K562 (cell line): Measurements from ENCODE around the gene FASN. TPM values are rescaled to one million over a fixed set of nuclear protein-coding genes. Genes with fewer than 3 reads are reported as not detected.

Source experiments
- ARID4B ChIP-seq: sonication (generic); formaldehyde crosslinking; IDR thresholded peaks from 2 replicates; pipeline ENCODE4 v1.8.0; 2022; ENCODE audit warnings: mild to moderate bottlenecking, missing genetic modification reagents
- EP400 ChIP-seq: fragments of 450-650 bp; IDR thresholded peaks from 2 replicates; pipeline ENCODE4 v1.6.1; 2017; ENCODE audit warnings: antibody characterized with exemption, mild to moderate bottlenecking, moderate library complexity
- MNT ChIP-seq, 2 experiments: fragments of 450-650 bp; conservative IDR thresholded peaks; 2 replicates each; pipeline ENCODE4 v1.6.1; 2017; ENCODE audit warnings: mild to moderate bottlenecking in 2 of 2, moderate library complexity in 2 of 2
- polyA plus RNA-seq, 8 experiments: library from polyadenylated mRNA; depleted of rRNA in 4 of 8; stranded (reverse) in 5 of 8; unstranded in 3 of 8; fragments of >200 nt; fragmentation: Nextera tagmentation in 2 of 8; fragmentation: Illumina TruSeq in 1 of 8; extraction: Ambion mirVana in 2 of 8; extraction: Trizol in 1 of 8; gene quantifications; 2 replicates each; pipeline versions ENCODE4 v1.2.1 to v1.2.3, GENCODE V29; 2011 to 2014; ENCODE audit warnings: inconsistent platforms in 1 of 8, missing spikeins in 1 of 8
- total RNA-seq, 7 experiments: library from RNA; depleted of rRNA in 6 of 7; stranded (reverse); fragments of >200 nt in 6 of 7; fragmentation: Illumina TruSeq in 2 of 7; extraction: Trizol in 2 of 7; gene quantifications; 2 replicates each; pipeline versions ENCODE4 v1.2.1 to v1.2.3, GENCODE V29; 2011 to 2021; ENCODE audit warnings: low replicate concordance in 1 of 7

The FASN gene
- total and polyA plus RNA-seq, 9 of the 15 experiments (the other 6 are each of a cell fraction or from before 2014, with no cell fraction given) = 0.15 to 663 (median 49.9) TPM

GRCh38 chr17:82103553-82104451 lies 5.8 kb upstream of the FASN start (continued):
- no peak; the same call in 1 of the 2 replicates for TF ChIP-seq ARID4B (CRISPR knock-in tag)
- 0 out of 4 replicates have a peak, but pooled peaks of 1 of the 2 experiments have one; percentile 20 for TF ChIP-seq MNT (conservative IDR thresholded peaks at IDR 0.05)
- TF ChIP-seq EP400 = peak; percentile 26; the same call in 1 of the 2 replicates
